Posterior cingulate gyrus (tissue), 11 donors: ENCODE data around the gene SLC27A4.
"Not testable (repeated sequence)": the region's sequence is repeated elsewhere in the genome, so short reads cannot be mapped to it uniquely, and the experiment has no call there.

Experiments used
- DNase-seq, 10 donors: peaks; one replicate each; pipeline versions ENCODE4 v3.0.0 to v3.0.0-alpha.2; 2020 to 2021; ENCODE audit warnings: mixed read lengths in 3 of 10
- intact Hi-C: fragments of 100-400 bp; cut with DNase I; formaldehyde crosslinking; loops from one replicate; pipeline ENCODE4 v1.15.1; 2023

The SLC27A4 gene

GRCh38 chr9:128323212-128323730 lies 17.1 kb upstream of the SLC27A4 start:
- DNase-seq, result no peak
- intact Hi-C loops, result no loop called here

- intact Hi-C loops, result no loop called here
- DNase-seq, result no peak
These were observed 16.5 kb upstream of the SLC27A4 start for GRCh38 chr9:128323791-128324190.

GRCh38 chr9:128324401-128324800 lies 15.9 kb upstream of the SLC27A4 start:
- DNase-seq, result no peak
- intact Hi-C loops, result no loop called here

GRCh38 chr9:128325629-128326028 lies 14.7 kb upstream of the SLC27A4 start:
- intact Hi-C loops, result no loop called here

GRCh38 chr9:128333451-128333869 lies 6.9 kb upstream of the SLC27A4 start:
- no peak for DNase-seq

More at GRCh38 chr9:128325629-128326028, 14.7 kb upstream of the SLC27A4 start:
- DNase-seq, result no peak

GRCh38 chr9:128335161-128335560 lies 5.2 kb upstream of the SLC27A4 start:
- no peak for DNase-seq
- intact Hi-C loops, result no loop called here

More at GRCh38 chr9:128333451-128333869, 6.9 kb upstream of the SLC27A4 start:
- intact Hi-C loops, result no loop called here

GRCh38 chr9:128335914-128336313 lies 4.4 kb upstream of the SLC27A4 start:
- no peak for DNase-seq
- intact Hi-C loops, result no loop called here

- intact Hi-C loops, result no loop called here
- no peak for DNase-seq
These were observed 2.4 kb upstream of the SLC27A4 start for GRCh38 chr9:128337936-128338335.

GRCh38 chr9:128338852-128339614 lies 1.3 kb upstream of the SLC27A4 start:
- intact Hi-C loops, DNase-seq: not testable (repeated sequence)

- DNase-seq, result peak in 2 of 10 donors; percentile 4 to 86
- intact Hi-C loops, result loop anchor here (1.0 kb wide), 1 partner anchor 46 kb away; no protein-coding TSS in a partner anchor
These were observed 536 bp downstream of the SLC27A4 start for GRCh38 chr9:128340691-128341434.

GRCh38 chr9:128341435-128341849 lies 1.1 kb downstream of the SLC27A4 start:
- peak in 7 of 10 donors; percentile 46 to 89 (median 58) for DNase-seq
- intact Hi-C loops, result no loop called here

GRCh38 chr9:128342971-128343680 lies 2.8 kb downstream of the SLC27A4 start:
- intact Hi-C loops, result no loop called here
- no peak for DNase-seq

GRCh38 chr9:128343855-128344254 lies 3.5 kb downstream of the SLC27A4 start:
- intact Hi-C loops, result no loop called here
- DNase-seq, result no peak

- intact Hi-C loops, result no loop called here
- DNase-seq, result peak in 1 of 10 donors; percentile 82
These were observed 4.7 kb downstream of the SLC27A4 start for GRCh38 chr9:128344931-128345605.

- DNase-seq, result no peak
- intact Hi-C loops, result no loop called here
These were observed 8.8 kb downstream of the SLC27A4 start for GRCh38 chr9:128349125-128349524.

GRCh38 chr9:128349772-128350171 lies 9.4 kb downstream of the SLC27A4 start:
- intact Hi-C loops, result no loop called here
- DNase-seq, result no peak

GRCh38 chr9:128355451-128355850 lies 15.1 kb downstream of the SLC27A4 start:
- peak in 1 of 10 donors; percentile 83 for DNase-seq
- intact Hi-C loops, result no loop called here

- intact Hi-C loops, result no loop called here
- DNase-seq, result no peak
These were observed 17.8 kb downstream of the SLC27A4 start for GRCh38 chr9:128358090-128358489.

- intact Hi-C loops, result no loop called here
- no peak for DNase-seq
These were observed 18.5 kb downstream of the SLC27A4 start for GRCh38 chr9:128358861-128359260.

- DNase-seq, result no peak
- intact Hi-C loops, result no loop called here
These were observed 20.5 kb downstream of the SLC27A4 start for GRCh38 chr9:128360826-128361225.
